Measurements from ENCODE around the gene ADORA2A.

ADORA2A gene

DNA sequence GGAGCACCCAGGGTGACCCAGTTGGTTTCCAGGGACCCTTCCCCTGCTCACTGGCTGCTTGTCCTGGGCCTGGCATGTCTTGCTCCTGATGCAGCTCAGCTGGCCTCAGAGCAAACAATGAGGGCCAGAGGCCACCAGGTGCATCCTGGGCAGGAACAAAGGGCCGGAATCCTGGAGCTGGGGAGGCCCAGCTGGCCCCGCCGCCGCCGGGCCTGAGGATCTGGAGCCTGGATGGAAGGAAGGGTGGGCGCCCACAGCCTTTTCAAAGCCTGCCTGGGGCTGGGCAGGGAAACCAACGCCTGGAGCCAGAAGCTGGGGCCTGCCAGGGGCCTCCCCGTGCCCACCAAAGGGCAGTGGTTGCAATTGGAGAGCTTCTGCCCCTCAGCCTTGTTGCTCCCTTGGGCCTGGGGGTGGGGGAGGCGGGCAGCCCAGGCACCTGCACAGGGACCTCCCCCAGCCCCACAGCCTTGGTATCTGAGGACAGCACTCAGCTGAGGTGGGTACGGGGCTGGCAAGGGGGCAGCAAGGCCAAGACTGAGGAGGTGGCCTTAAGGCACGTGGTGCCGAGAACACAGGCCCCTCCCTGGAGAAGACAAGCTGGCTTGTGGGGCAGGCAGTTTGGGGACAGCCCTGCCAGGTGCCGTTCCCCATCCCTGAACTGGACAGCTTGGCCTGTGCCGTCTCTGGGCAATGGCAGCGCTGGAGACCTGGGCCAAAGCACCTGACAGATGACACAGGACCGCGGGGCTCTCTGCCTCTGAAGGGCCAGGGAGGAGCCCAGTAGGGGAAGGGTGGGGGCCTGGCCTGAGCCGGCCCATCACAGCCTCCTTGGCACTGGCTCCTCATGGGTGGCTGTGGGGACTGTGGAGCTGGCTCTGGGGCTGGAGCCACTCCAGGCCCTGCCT is 7.1 kb upstream of the ADORA2A start:
- peaks cover 4% of the 10 kb centered on the region; the same call in 1 of the 2 replicates for H3K4me1 ChIP-seq (ENCODE audit: insufficient read depth, low read length)
- H3K9ac ChIP-seq (ENCODE audit: low read depth, low read length), result no peak overlapping the region
- no peaks in the 10 kb centered on the region for H3K9me3 ChIP-seq (ENCODE audit: insufficient read depth, low read depth, low read length)
- H3K27ac ChIP-seq (ENCODE audit: low read length), result no peak overlapping the region
- H3K4me3 ChIP-seq (ENCODE audit: low read length), result no peak overlapping the region
- peaks cover 15% of the 10 kb centered on the region for H3K27me3 ChIP-seq (ENCODE audit: insufficient read depth, low read length)
- H3K36me3 ChIP-seq (ENCODE audit: insufficient read depth, low read depth, low read length), result peaks cover 13% of the 10 kb centered on the region; the same call in 1 of the 2 replicates

DNA sequence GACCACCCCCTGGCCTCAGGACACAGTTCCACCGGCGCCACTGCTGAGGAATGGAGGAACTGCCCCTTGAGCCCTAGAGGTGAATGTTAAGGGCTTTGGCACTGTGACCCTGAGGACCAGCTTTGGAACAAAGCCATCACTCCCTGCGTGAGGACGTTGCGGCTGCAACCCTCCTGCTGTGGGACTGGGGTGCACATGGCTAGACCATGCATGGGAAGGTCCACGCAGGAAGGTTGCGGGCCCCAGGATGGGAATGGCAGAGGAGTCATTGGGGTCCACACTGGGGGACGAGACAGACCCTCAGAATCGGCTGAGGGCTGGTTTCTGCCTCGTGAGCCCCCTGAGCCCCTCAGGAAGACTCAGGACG is 6.4 kb upstream of the ADORA2A start:
- no peak overlapping the region for H3K4me3 ChIP-seq (ENCODE audit: low read length)
- peaks cover 4% of the 10 kb centered on the region; the same call in 1 of the 2 replicates for H3K4me1 ChIP-seq (ENCODE audit: insufficient read depth, low read length)
- H3K9me3 ChIP-seq (ENCODE audit: insufficient read depth, low read depth, low read length), result no peaks in the 10 kb centered on the region
- H3K9ac ChIP-seq (ENCODE audit: low read depth, low read length), result no peak overlapping the region
- peaks cover 6% of the 10 kb centered on the region; the same call in 1 of the 2 replicates for H3K36me3 ChIP-seq (ENCODE audit: insufficient read depth, low read depth, low read length)
- H3K27me3 ChIP-seq (ENCODE audit: insufficient read depth, low read length), result peaks cover 21% of the 10 kb centered on the region
- no peak overlapping the region for H3K27ac ChIP-seq (ENCODE audit: low read length)

DNA sequence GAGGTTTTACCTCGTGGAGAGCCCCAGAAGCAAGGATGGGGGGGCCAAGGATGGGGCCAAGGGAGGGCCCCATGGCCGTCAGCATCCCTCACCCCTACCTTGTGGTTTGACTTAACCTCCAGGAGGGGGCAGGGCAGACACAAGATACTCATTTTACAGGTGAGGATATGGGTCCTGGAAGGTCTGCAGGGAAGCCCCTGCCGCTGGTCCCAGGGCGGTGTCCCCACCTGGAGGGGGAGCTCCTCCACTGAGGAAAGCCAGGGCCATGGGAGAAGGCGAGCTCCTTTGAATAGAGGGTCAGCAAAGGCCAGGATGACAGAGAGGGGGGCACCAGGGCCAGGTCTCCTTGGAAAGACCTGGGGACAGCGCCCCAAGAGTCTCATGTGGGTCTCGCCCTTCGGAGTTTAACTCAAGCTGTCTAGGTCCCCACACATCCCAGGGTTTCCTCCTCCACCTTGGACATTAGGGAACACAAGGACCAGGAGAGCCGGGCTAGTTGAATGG is 5.9 kb upstream of the ADORA2A start:
- Histone ChIP-seq H3K36me3 (ENCODE audit: insufficient read depth, low read depth, low read length) (peaks cover 1% of the 10 kb centered on the region; the same call in 1 of the 2 replicates), H3K27me3 (ENCODE audit: insufficient read depth, low read length) (peaks cover 26% of the 10 kb centered on the region), H3K27ac (ENCODE audit: low read length) (no peak overlapping the region), H3K9ac (ENCODE audit: low read depth, low read length) (no peak overlapping the region), H3K4me3 (ENCODE audit: low read length) (no peak overlapping the region), H3K9me3 (ENCODE audit: insufficient read depth, low read depth, low read length) (no peaks in the 10 kb centered on the region), H3K4me1 (ENCODE audit: insufficient read depth, low read length) (peaks cover 4% of the 10 kb centered on the region; the same call in 1 of the 2 replicates)

DNA sequence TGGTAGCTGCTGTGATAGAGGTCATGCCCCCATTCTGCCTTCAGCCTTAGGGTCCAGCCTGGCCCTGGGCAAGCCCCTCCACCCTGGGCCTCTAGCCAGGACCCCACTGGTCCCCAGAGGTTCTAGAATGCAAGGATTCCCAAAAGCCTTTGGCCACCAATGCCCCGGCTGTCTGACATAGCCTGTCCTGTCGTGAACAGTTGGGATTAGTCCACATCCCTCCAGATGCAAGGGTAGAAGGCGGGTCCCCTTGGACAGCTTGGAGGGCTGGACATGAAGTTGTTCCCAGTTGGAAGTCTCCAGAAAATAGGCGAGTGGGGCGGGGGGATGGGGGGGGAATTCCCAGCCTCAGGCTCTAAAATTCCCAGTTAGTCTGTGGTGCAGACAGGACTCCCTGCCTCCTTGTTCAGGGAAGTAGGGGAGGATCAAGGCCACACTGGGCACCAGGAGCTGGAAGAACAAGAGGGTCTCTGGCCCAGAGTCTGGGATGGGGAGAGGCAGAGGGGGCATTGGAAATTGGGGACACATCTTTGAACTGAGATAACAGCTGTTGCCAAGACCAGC is 5.2 kb upstream of the ADORA2A start:
- no peak overlapping the region for H3K27ac ChIP-seq (ENCODE audit: low read length)
- no peaks in the 10 kb centered on the region; the same call in 1 of the 2 replicates for H3K36me3 ChIP-seq (ENCODE audit: insufficient read depth, low read depth, low read length)
- peaks cover 31% of the 10 kb centered on the region for H3K27me3 ChIP-seq (ENCODE audit: insufficient read depth, low read length)
- no peaks in the 10 kb centered on the region for H3K9me3 ChIP-seq (ENCODE audit: insufficient read depth, low read depth, low read length)
- peaks cover 4% of the 10 kb centered on the region; the same call in 1 of the 2 replicates for H3K4me1 ChIP-seq (ENCODE audit: insufficient read depth, low read length)
- no peak overlapping the region for H3K9ac ChIP-seq (ENCODE audit: low read depth, low read length)
- no peak overlapping the region for H3K4me3 ChIP-seq (ENCODE audit: low read length)

DNA sequence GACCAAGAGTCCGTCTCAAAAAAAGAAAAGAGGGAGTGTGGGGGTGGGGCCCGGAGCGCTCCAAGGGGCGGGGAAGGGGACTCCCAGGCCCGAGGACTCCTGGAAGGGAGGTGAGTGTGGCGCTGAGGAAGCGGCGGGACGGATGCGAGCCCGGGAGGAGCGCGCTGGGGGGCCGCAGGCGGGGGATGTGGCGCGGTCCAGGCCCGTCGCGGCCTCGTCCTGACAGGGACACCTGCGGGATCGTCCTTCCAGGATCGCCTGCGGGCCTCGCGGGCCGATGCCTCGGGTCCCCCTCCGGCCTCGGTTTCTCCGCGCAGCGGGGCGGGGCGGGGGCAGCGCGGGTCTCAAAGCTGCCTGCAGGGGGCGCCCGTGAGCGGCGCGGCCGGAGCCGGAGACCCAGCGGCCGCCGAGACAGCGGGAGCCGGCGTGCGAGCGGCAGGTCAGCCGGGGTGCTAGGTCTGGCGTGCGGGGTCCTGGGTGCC is 3.8 kb upstream of the ADORA2A start:
- no peak overlapping the region for H3K27ac ChIP-seq (ENCODE audit: low read length)
- H3K9ac ChIP-seq (ENCODE audit: low read depth, low read length), result no peak overlapping the region
- H3K4me1 ChIP-seq (ENCODE audit: insufficient read depth, low read length), result peaks cover 6% of the 10 kb centered on the region; the same call in 1 of the 2 replicates
- H3K4me3 ChIP-seq (ENCODE audit: low read length), result peak overlapping the region; percentile 46; the same call in 1 of the 2 replicates
- H3K27me3 ChIP-seq (ENCODE audit: insufficient read depth, low read length), result peaks cover 31% of the 10 kb centered on the region
- no peaks in the 10 kb centered on the region for H3K36me3 ChIP-seq (ENCODE audit: insufficient read depth, low read depth, low read length)
- no peaks in the 10 kb centered on the region for H3K9me3 ChIP-seq (ENCODE audit: insufficient read depth, low read depth, low read length)

DNA sequence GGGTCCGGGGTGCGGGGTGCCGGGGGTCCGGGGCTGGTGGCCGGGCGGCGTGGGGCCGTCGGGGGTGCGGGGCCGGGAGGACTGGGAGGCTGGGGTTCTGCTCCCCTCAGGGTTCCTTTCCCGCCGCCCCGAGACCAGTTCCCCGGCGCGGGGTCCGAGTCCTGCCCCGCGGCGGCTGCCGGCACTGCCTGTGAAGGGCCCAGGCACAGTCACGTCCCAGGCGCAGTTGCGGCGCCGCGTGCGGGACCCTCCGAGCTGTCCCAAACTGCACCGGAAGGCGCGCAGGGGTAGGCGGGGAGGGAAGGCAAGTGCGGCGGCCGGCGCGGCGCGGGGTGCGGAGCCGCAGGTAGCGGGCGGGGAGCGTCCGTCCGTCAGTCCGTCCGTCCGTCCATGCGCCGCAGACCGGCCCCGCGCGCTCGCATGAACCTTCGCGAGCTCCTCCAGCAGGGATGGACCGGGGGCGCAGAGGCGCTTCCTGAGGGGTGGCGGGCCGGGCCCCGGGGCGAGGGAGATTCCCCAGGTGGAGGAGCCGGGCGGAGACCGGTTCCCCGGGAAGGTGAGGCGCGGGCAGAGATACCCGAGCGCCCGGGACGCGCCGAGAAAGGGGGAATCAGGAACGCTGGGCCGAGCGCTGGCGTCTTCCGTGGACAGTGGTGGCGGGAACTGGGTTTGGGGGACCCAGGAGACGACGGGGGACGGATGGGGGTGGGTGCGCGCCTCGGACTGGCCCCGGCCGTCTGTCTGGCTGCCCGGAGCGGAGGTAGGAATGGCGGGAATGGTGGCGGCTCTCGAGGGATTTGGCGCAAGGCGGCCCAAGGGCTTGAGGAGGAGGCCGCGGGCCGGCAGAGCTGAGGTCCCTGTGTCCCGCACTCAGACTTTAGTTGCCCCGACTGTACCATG is 3.1 kb upstream of the ADORA2A start:
- H3K27me3 ChIP-seq (ENCODE audit: insufficient read depth, low read length), result peaks cover 31% of the 10 kb centered on the region
- H3K4me1 ChIP-seq (ENCODE audit: insufficient read depth, low read length), result peaks cover 11% of the 10 kb centered on the region; the same call in 1 of the 2 replicates
- no peaks in the 10 kb centered on the region for H3K36me3 ChIP-seq (ENCODE audit: insufficient read depth, low read depth, low read length)
- H3K27ac ChIP-seq (ENCODE audit: low read length), result no peak overlapping the region
- peak overlapping the region; percentile 60; the same call in 1 of the 2 replicates for H3K4me3 ChIP-seq (ENCODE audit: low read length)
- peak overlapping the region; percentile 51; the same call in 1 of the 2 replicates for H3K9ac ChIP-seq (ENCODE audit: low read depth, low read length)
- H3K9me3 ChIP-seq (ENCODE audit: insufficient read depth, low read depth, low read length), result no peaks in the 10 kb centered on the region

DNA sequence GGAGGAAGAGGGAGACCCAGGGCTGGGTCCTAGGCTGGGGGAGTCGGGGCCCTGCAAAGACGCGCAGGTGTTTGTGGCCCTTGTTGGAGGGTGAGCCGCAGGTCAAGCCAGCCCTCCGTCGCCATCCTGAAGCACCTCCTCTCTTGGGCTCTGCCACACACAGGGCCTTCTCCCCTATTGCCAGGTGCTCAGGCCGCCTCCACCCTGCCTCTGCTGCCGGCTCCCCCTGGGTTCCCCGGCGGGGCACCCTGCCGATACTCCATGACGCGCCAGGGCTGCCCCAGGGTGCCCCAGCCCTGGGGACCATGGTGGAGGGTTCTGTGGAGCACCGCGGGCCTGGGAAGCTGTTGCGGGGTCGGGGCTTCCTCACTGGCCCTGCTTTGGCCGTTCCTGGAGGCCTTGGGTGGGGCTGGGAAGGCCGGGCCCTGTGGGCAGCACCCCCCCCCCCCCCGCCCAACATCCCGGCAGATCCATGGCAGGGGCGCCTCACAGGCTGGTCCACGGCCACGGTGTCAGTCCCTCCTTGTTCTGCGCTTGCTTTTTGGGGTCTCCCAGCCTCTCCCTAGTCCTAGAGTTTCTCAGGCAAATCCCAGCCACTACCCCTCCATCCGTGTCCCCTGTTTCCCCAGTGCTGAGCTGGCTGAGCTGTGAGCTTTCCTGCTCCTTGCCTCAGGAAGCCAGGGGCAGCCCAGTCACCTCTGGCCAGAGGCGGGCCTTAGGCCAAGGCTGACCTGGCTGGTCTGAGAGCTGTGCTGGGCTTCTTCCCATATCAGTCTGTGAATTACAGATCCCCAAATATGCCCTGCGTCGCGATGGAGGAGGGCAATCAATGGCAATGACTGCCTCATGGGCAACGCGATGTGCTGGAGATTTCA is 2.3 kb upstream of the ADORA2A start:
- no peak overlapping the region for H3K27ac ChIP-seq (ENCODE audit: low read length)
- peaks cover 7% of the 10 kb centered on the region; the same call in 1 of the 2 replicates for H3K4me1 ChIP-seq (ENCODE audit: insufficient read depth, low read length)
- peaks cover 31% of the 10 kb centered on the region for H3K27me3 ChIP-seq (ENCODE audit: insufficient read depth, low read length)
- 0 out of 2 replicates have a peak overlapping the region, but pooled peaks have one; percentile 51 for H3K9ac ChIP-seq (ENCODE audit: low read depth, low read length)
- peak overlapping the region; percentile 60; the same call in 1 of the 2 replicates for H3K4me3 ChIP-seq (ENCODE audit: low read length)
- H3K9me3 ChIP-seq (ENCODE audit: insufficient read depth, low read depth, low read length), result no peaks in the 10 kb centered on the region
- no peaks in the 10 kb centered on the region for H3K36me3 ChIP-seq (ENCODE audit: insufficient read depth, low read depth, low read length)

DNA sequence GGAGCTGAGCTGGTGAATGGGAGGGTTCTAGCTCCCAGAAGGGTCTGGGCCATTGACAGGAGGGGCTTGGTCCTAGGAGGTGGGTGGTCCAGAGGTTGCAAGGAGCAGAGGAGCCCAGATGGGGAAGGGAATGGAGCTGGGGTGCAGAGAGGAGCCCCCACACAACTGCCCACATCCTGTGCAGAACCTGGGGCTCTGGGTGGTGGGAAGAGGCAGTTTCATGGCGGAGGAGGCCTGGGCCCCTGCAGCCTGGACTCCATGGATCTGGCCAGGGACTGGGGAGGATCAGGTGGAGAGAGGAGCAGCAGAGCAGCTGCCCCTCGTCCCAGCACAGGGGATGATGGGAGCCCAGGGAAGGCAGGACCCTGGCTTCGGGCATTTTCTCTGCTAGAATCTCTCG is 963 bp upstream of the ADORA2A start:
- Histone ChIP-seq H3K9me3 (ENCODE audit: insufficient read depth, low read depth, low read length) (no peaks in the 10 kb centered on the region), H3K27ac (ENCODE audit: low read length) (no peak overlapping the region), H3K4me3 (ENCODE audit: low read length) (no peak overlapping the region), H3K36me3 (ENCODE audit: insufficient read depth, low read depth, low read length) (no peaks in the 10 kb centered on the region), H3K4me1 (ENCODE audit: insufficient read depth, low read length) (peaks cover 7% of the 10 kb centered on the region; the same call in 1 of the 2 replicates), H3K27me3 (ENCODE audit: insufficient read depth, low read length) (peaks cover 31% of the 10 kb centered on the region), H3K9ac (ENCODE audit: low read depth, low read length) (no peak overlapping the region)

DNA sequence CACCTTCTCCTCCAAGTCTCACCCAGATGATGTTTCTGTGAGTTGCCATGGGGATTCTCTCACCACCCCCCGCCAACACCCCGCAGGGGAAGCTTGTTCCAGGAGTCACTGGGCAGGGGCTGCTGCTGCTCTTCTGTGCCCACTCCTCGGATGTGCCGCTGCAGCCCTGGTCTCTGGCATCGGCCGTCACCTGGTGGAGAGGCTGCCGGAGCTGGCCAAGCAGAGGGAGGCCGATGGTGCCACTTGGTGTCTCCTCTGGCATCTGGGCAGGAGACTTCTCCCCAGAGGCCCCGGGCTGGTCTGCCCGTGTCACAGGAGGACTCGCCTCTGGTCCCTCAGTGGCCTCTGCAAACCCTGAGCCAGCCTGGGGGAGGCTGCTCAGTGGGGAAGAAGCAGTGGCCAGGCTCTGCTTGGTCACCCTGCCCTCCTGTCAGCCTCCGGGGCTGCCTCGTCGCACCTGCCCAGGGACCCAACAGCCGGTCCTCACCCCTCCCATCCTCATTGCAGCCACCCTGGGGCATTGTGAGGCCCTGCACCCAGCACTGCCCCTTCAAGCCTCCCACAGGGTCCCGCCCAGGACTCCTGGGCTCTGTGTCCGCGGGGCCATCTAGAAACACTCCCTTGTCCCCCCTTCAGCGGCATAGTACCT is 424 bp upstream of the ADORA2A start:
- Histone ChIP-seq H3K36me3 (ENCODE audit: insufficient read depth, low read depth, low read length) (no peaks in the 10 kb centered on the region), H3K9ac (ENCODE audit: low read depth, low read length) (no peak overlapping the region), H3K4me1 (ENCODE audit: insufficient read depth, low read length) (peaks cover 7% of the 10 kb centered on the region; the same call in 1 of the 2 replicates), H3K9me3 (ENCODE audit: insufficient read depth, low read depth, low read length) (no peaks in the 10 kb centered on the region), H3K4me3 (ENCODE audit: low read length) (no peak overlapping the region), H3K27ac (ENCODE audit: low read length) (no peak overlapping the region), H3K27me3 (ENCODE audit: insufficient read depth, low read length) (peaks cover 31% of the 10 kb centered on the region)

Data from iPS-20b (cell line).